ENCODE results near the gene CFAP61. TPM values are rescaled to one million over a fixed set of nuclear protein-coding genes. Genes with fewer than 3 reads are reported as not detected.
"Not testable (repeated sequence)": the region's sequence is repeated elsewhere in the genome, so short reads cannot be mapped to it uniquely, and the experiment has no call there.

CFAP61 gene
- total RNA-seq, 1 donor = not detected

DNA sequence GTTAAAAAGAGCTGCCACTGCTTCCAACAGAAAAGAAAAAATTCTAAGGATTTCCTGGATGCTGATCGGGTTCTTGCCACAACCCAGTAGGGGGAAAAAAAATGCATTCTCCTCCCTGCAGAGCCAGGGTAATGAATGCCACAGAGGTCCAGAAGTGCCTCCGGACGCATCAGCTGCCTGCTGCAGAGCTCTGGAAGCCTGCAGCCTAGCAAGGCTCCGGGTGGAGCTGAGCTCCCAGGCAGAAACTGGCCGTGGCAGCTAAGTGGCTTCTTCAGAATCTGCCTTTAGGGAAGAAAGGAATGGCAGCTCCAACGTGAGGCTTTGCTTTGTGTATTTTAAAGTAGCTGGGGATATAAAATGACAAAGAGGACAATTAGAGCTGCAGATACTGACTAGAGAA lies 155.0 kb downstream of the CFAP61 start:
- no peak for DNase-seq (ENCODE audit: low read depth in 2 of 3, low spot score in 2 of 3)

DNA sequence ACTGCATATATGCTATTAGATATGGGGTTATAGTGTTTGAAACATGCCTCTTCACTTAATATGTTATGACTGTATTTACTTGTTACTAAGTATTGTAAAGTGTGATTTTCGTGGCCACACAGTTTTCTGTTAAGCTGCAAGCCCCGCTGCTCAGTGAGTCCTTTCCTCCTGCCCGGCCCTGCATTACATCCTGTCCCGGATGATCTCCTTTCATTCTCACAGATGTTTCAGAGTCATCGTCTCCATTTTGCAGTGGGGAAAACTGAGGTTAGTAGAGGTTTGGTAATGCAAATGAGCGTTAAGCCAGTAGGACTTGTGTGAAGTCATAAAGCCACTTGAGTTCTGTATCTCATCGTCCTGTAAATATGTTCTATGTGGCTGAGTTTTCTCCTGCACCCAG lies 155.5 kb downstream of the CFAP61 start:
- no peak for DNase-seq (ENCODE audit: low read depth in 2 of 3, low spot score in 2 of 3)

- no peak for DNase-seq (ENCODE audit: low read depth in 2 of 3, low spot score in 2 of 3)
These were observed 157.4 kb downstream of the CFAP61 start for GRCh38 chr20:20209684-20210083.

DNA sequence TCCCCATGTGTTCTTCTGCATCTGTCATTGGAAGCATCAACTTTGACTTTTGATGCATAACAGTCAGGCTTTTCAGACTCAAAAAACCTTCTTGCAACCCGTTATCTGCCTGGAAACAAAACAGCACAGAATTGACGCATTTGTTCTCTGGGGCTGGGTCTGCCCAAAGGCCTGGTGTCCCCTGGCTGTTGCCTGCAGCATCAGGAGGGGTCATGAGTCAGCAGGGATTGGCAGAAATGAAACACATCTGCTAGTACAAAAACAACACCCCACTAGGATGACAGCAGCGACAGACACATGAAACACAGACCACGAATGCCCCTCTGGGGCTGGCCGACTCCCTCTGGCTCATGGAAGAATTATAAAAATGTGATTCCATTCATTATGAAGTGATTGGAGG lies 158.0 kb downstream of the CFAP61 start:
- DNase-seq (ENCODE audit: low read depth in 2 of 3, low spot score in 2 of 3) = no peak

DNA sequence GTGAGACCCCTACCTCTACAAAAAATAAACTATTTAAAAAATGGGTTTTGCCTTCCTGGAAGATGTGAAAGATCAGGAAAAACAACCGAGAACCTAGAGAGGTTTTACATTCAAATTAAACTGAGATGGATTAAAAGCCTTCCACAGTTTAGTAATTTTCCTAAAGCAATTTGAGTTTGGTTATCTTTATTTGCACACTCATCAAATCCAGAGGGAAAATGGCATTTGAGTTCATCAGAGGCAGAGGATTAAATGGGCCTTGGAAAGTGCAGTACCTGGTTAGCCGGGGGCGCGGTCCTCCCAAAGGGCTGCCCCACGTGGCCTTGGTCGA lies 158.6 kb downstream of the CFAP61 start:
- DNase-seq (ENCODE audit: low read depth in 2 of 3, low spot score in 2 of 3) = no peak

- DNase-seq (ENCODE audit: low read depth in 2 of 3, low spot score in 2 of 3) = peak in 2 of 3 donors; percentile 12 to 14
These were observed 159.1 kb downstream of the CFAP61 start for GRCh38 chr20:20211274-20211987.

DNA sequence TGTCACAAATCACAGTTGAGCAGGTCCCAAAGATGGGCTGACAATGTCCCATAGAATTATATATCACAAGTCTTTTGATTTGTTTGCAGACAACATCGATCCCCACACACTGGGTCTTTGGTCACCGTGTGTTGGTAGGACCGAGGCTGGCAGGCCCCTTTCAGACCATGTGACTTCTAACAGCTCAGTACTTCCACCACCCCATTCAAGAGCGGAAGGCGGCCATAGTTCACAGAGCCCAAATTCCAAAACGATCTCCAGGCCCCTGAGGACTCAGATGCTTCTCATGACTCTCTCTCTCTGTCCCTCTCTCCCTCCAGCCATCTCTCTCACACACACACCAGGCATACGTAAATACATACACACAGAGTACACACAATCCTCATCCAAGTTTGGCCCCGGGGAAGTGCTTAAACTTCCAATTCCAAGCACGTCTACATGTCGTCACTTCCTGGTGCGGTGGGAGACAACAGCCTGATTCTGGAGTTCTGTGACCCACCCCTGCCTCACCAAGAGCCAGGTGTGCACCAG lies 159.7 kb downstream of the CFAP61 start:
- DNase-seq (ENCODE audit: low read depth in 2 of 3, low spot score in 2 of 3) = no peak

- DNase-seq (ENCODE audit: low read depth in 2 of 3, low spot score in 2 of 3) = no peak
These were observed 160.4 kb downstream of the CFAP61 start for GRCh38 chr20:20212675-20213096.

GRCh38 chr20:20213526-20214121 lies 161.3 kb downstream of the CFAP61 start:
- DNase-seq (ENCODE audit: low read depth in 2 of 3, low spot score in 2 of 3) = no peak

- DNase-seq (ENCODE audit: low read depth in 2 of 3, low spot score in 2 of 3) = no peak
These were observed 162.5 kb downstream of the CFAP61 start for GRCh38 chr20:20214757-20215275.

GRCh38 chr20:20215976-20216727 lies 163.8 kb downstream of the CFAP61 start:
- no peak for DNase-seq (ENCODE audit: low read depth in 2 of 3, low spot score in 2 of 3)

DNA sequence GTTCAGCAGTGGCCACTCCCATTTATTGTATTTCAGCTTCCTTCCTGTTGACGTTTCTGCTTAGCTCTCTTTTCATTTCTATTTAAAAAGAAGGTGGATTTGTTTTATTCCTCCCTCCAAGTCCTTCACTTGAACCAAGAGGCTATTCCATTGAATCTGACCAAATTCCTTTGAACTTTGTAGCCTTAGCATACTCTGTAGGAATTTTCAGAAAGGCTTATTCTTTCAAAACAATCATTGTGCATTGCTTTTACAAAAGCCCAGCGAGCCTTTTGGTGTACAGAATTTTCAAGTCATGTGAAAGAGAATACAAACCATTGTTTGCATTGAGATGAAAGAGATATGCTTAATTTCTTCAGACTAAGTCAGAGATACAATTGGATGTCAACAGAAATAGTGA lies 164.6 kb downstream of the CFAP61 start:
- DNase-seq (ENCODE audit: low read depth in 2 of 3, low spot score in 2 of 3) = no peak

DNA sequence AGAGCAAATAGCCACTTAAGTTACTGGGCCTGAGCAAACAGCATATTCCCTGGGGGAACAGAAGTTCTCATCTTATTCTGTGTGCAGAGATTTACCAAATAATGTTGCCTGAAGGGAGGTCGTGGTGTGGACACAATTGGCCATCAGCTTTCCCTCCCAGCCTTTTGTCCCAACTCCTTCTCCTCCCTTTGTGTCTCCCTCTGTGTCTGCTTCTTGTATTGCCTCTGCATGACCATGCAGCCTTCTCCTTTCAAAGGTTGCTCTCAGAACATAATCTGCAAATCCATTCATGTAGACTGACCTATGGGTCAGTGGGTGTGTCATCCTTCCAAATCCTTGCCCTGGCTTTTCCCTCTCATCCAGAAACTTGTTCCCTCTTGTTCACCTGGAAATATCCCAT lies 165.3 kb downstream of the CFAP61 start:
- DNase-seq (ENCODE audit: low read depth in 2 of 3, low spot score in 2 of 3) = no peak

- DNase-seq (ENCODE audit: low read depth in 2 of 3, low spot score in 2 of 3) = not testable (repeated sequence)
These were observed 165.8 kb downstream of the CFAP61 start for GRCh38 chr20:20218106-20218505.

DNA sequence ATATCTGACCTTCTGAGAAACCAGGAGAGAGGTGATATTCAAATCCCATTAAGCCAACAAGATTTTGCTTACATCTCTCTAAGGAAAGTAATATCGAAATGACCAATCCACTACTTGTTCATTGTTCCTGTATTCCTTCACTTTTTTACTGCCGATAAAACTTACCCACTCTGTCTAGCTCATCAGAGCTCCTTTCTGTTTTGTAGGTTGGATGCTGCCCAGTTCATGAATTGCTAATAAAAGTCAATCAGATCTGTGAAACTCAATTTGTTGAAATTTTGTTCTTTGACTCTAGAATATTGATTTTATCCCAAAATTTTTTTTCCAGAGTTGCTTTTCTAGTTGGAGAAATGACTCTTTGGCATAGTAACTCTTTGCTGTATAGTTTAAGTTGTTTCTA lies 166.7 kb downstream of the CFAP61 start:
- DNase-seq (ENCODE audit: low read depth in 2 of 3, low spot score in 2 of 3) = no peak

DNA sequence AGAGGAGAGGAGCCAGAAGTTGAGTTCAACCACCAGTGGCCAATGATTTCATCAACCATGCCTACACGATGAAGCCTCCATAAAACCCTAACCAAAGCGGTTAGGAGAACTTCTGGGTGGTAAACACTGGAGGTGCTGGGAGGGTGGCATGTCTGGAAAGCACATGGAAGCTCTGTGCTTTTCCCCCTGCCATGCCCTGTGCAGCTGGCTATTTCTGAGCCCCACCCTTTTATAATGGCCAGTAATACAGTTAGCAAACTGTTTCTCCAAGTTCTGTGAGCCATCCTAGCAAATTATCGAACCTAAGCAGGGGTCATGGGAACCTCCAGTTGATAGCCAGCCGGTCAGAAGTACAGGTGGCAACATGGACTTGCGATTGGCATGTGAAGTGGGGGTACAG lies 167.8 kb downstream of the CFAP61 start:
- DNase-seq (ENCODE audit: low read depth in 2 of 3, low spot score in 2 of 3) = no peak

- no peak for DNase-seq (ENCODE audit: low read depth in 2 of 3, low spot score in 2 of 3)
These were observed 171.6 kb downstream of the CFAP61 start for GRCh38 chr20:20223981-20224380.

GRCh38 chr20:20224806-20225205 lies 172.5 kb downstream of the CFAP61 start:
- no peak for DNase-seq (ENCODE audit: low read depth in 2 of 3, low spot score in 2 of 3)

- no peak for DNase-seq (ENCODE audit: low read depth in 2 of 3, low spot score in 2 of 3)
These were observed 173.2 kb downstream of the CFAP61 start for GRCh38 chr20:20225325-20226043.

GRCh38 chr20:20226554-20226953 lies 174.2 kb downstream of the CFAP61 start:
- DNase-seq (ENCODE audit: low read depth in 2 of 3, low spot score in 2 of 3) = no peak

- no peak for DNase-seq (ENCODE audit: low read depth in 2 of 3, low spot score in 2 of 3)
These were observed 174.8 kb downstream of the CFAP61 start for GRCh38 chr20:20227013-20227571.

Data from hematopoietic multipotent progenitor cell (in vitro differentiated cells).